Measurements from ENCODE around the gene CRTAC1.

Gene CRTAC1

DNA sequence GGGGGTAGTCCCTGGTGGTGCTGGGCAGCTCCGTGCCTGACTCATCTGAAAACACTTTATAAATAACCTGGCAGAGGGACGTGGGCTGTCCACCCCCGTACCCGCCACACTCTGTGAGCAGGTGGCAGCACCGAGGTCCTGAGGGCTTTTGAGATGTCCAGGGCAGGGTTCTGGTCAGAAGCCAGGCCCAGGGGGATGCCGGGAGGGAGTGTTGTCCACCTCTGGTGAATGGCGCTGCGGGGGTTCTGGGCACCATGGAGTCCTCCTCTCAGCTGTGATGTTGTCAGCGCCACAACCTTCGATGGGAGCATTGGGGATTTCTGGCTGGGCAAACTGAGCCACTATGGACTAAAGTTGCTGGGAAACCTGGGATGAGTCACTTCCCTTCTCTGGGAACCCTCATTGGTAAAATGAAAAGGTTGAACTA lies 208.1 kb downstream of the CRTAC1 start:
- no peak overlapping the region for H3K27ac ChIP-seq
- no peak for TF ChIP-seq ZFX (IDR thresholded peaks at IDR 0.05)
- TF ChIP-seq, protein P1, sequence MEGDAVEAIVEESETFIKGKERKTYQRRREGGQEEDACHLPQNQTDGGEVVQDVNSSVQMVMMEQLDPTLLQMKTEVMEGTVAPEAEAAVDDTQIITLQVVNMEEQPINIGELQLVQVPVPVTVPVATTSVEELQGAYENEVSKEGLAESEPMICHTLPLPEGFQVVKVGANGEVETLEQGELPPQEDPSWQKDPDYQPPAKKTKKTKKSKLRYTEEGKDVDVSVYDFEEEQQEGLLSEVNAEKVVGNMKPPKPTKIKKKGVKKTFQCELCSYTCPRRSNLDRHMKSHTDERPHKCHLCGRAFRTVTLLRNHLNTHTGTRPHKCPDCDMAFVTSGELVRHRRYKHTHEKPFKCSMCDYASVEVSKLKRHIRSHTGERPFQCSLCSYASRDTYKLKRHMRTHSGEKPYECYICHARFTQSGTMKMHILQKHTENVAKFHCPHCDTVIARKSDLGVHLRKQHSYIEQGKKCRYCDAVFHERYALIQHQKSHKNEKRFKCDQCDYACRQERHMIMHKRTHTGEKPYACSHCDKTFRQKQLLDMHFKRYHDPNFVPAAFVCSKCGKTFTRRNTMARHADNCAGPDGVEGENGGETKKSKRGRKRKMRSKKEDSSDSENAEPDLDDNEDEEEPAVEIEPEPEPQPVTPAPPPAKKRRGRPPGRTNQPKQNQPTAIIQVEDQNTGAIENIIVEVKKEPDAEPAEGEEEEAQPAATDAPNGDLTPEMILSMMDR (conservative IDR thresholded peaks at IDR 0.05) = no peak

GRCh38 chr10:97821308-97822038 lies 208.9 kb downstream of the CRTAC1 start:
- TF ChIP-seq ZFX (IDR thresholded peaks at IDR 0.05) = no peak
- TF ChIP-seq, protein P1 (conservative IDR thresholded peaks at IDR 0.05) = no peak
- no peak overlapping the region for H3K27ac ChIP-seq

GRCh38 chr10:97820096-97820704 lies 210.2 kb downstream of the CRTAC1 start:
- TF ChIP-seq, protein P1 (conservative IDR thresholded peaks at IDR 0.05) = no peak
- TF ChIP-seq ZFX (IDR thresholded peaks at IDR 0.05) = no peak
- no peak overlapping the region for H3K27ac ChIP-seq

- TF ChIP-seq, protein P1 (conservative IDR thresholded peaks at IDR 0.05) = no peak
- no peak for TF ChIP-seq ZFX (IDR thresholded peaks at IDR 0.05)
- no peak overlapping the region for H3K27ac ChIP-seq
Measured at GRCh38 chr10:97818572-97818971, 211.8 kb downstream of the CRTAC1 start.

GRCh38 chr10:97816609-97817008 lies 213.8 kb downstream of the CRTAC1 start:
- TF ChIP-seq, protein P1 (conservative IDR thresholded peaks at IDR 0.05) = no peak
- TF ChIP-seq ZFX (IDR thresholded peaks at IDR 0.05) = no peak
- no peak overlapping the region for H3K27ac ChIP-seq
